HepG2 (cell line): Measurements from ENCODE around the gene KCTD16. TPM values are rescaled to one million over a fixed set of nuclear protein-coding genes. Genes with fewer than 3 reads are reported as not detected.

Experiments used
- ATAC-seq: fragments of 200-7000 bp; cut with Tn5 transposase; 3 replicates; pipeline ENCODE4 v1.9.1; 2020; ENCODE audit warnings: mild to moderate bottlenecking, moderate library complexity
- BruUV-seq: library from RNA; stranded (reverse); fragments of 400-500 nt; replicated peaks from 2 replicates; lab custom pipeline; 2021; lab: Mats Ljungman, UMichigan
- CTCF ChIA-PET: fragments of 300-600 bp; formaldehyde crosslinking; extraction: SDS; loops from one replicate; lab custom pipeline; 2021; ENCODE audit warnings: low total read pairs, inconsistent platforms, low intra/inter-chr PET ratio; lab: Yijun Ruan, JAX
- POLR2A ChIA-PET: fragments of 350-600 bp; sonication (Branson Sonifier 250); formaldehyde crosslinking; loops from one replicate; lab custom pipeline; 2020; ENCODE audit warnings: antibody characterized with exemption, inconsistent platforms; lab: Yijun Ruan, JAX
- DNase-seq: peaks from one replicate; pipeline ENCODE4 v3.0.0-alpha.2; 2015; ENCODE audit warnings: low spot score
- FAIRE-seq: peaks from 3 replicates; lab custom pipeline; 2011; peaks lifted over from hg19 to GRCh38; lab: Jason Lieb, UNC
- H2AFZ ChIP-seq: one replicate; pipeline ENCODE4 v1.6.1; 2011; ENCODE audit warnings: low read length, inconsistent platforms
- H3K27ac ChIP-seq: fragments of 300-600 bp; 3 replicates; pipeline ENCODE4 v1.8.0; 2011; ENCODE audit warnings: mixed run types, mild to moderate bottlenecking, mixed read lengths, low read length, inconsistent platforms; ENCODE audit not compliant: insufficient read depth; ENCODE audit errors: extremely low read length
- H3K27me3 ChIP-seq, 2 experiments: fragments of 200-600 bp in 1 of 2; 2 replicates in 1 of 2; 3 replicates in 1 of 2; pipeline versions ENCODE4 v1.6.0 to v1.8.0; 2011; ENCODE audit warnings: low read length in 2 of 2, mild to moderate bottlenecking in 2 of 2, moderate library complexity in 2 of 2, inconsistent platforms in 1 of 2; ENCODE audit not compliant: insufficient read depth in 2 of 2, control insufficient read depth in 1 of 2
- H3K36me3 ChIP-seq, 2 experiments: fragments of 200-600 bp in 1 of 2; replicated peaks in 1 of 2; 2 replicates in 1 of 2; 3 replicates in 1 of 2; pipeline versions ENCODE4 v1.5.1 to v1.8.0; 2011; ENCODE audit warnings: low read length in 2 of 2, inconsistent platforms in 1 of 2; ENCODE audit not compliant: insufficient read depth in 2 of 2, control insufficient read depth in 1 of 2
- H3K4me1 ChIP-seq: 2 replicates; pipeline ENCODE4 v1.5.1; 2012; ENCODE audit warnings: low read length, inconsistent platforms; ENCODE audit not compliant: insufficient read depth
- H3K4me2 ChIP-seq: 2 replicates; pipeline ENCODE4 v1.6.0; 2011; ENCODE audit warnings: low read depth, low read length, inconsistent platforms
- H3K4me3 ChIP-seq, 3 experiments: fragments of 200-600 bp in 1 of 3; sonication (generic), shearing (Covaris generic) in 1 of 3; replicated peaks in 1 of 3; 2 replicates each; pipeline ENCODE4 v1.5.1; 2011 to 2016; ENCODE audit warnings: low read length in 3 of 3, inconsistent platforms in 2 of 3, low read depth in 2 of 3, mild to moderate bottlenecking in 2 of 3, control low read depth in 1 of 3, mixed read lengths in 1 of 3; ENCODE audit not compliant: insufficient read depth in 1 of 3
- H3K79me2 ChIP-seq: one replicate; pipeline ENCODE4 v1.6.1; 2011; ENCODE audit warnings: low read length, inconsistent platforms; ENCODE audit not compliant: insufficient read depth
- H3K9ac ChIP-seq: 2 replicates; pipeline ENCODE4 v1.6.0; 2011; ENCODE audit warnings: mild to moderate bottlenecking, low read depth, low read length, inconsistent platforms; ENCODE audit not compliant: insufficient read depth
- H3K9me3 ChIP-seq: 2 replicates; pipeline ENCODE4 v1.5.1; 2012; ENCODE audit warnings: mild to moderate bottlenecking, low read length
- H4K20me1 ChIP-seq: 2 replicates; pipeline ENCODE4 v1.6.0; 2011; ENCODE audit warnings: inconsistent platforms, mild to moderate bottlenecking, low read length, moderate library complexity; ENCODE audit not compliant: insufficient read depth
- CREB3 ChIP-seq: sonication (generic); formaldehyde crosslinking; IDR thresholded peaks from 2 replicates; pipeline ENCODE4 v1.5.0; 2020; ENCODE audit warnings: missing genetic modification reagents
- FLYWCH1 ChIP-seq: sonication (generic); formaldehyde crosslinking; IDR thresholded peaks from 2 replicates; pipeline ENCODE4 v1.8.1; 2023; ENCODE audit warnings: mild to moderate bottlenecking, missing genetic modification reagents
- KDM1A ChIP-seq: IDR thresholded peaks from 2 replicates; pipeline ENCODE4 v1.6.1; 2016; ENCODE audit warnings: missing compliant biosample characterization
- KLF15 ChIP-seq: sonication (generic); formaldehyde crosslinking; IDR thresholded peaks from 2 replicates; pipeline ENCODE4 v1.8.1; 2023; ENCODE audit warnings: borderline replicate concordance, mild to moderate bottlenecking, inconsistent platforms, missing genetic modification reagents, mixed read lengths
- MIXL1 ChIP-seq: IDR thresholded peaks from 2 replicates; pipeline ENCODE4 v1.6.1; 2016
- MXI1 ChIP-seq: IDR thresholded peaks from 3 replicates; pipeline ENCODE4 v1.6.1; 2012; ENCODE audit warnings: low read depth, low read length, inconsistent platforms, borderline replicate concordance
- RAD51 ChIP-seq: fragments of 450-650 bp; IDR thresholded peaks from 2 replicates; pipeline ENCODE4 v1.6.1; 2016; ENCODE audit warnings: borderline replicate concordance
- SYNCRIP ChIP-seq: fragments of 200-400 bp; formaldehyde crosslinking; IDR thresholded peaks from 2 replicates; pipeline ENCODE4 v1.6.1; 2018; ENCODE audit warnings: mild to moderate bottlenecking, low read depth, low read length; ENCODE audit not compliant: insufficient read depth
- ZKSCAN5 ChIP-seq: sonication (generic); formaldehyde crosslinking; IDR thresholded peaks from 2 replicates; pipeline ENCODE4 v1.5.1; 2020; ENCODE audit warnings: mild to moderate bottlenecking, missing genetic modification reagents
- ZNF143 ChIP-seq: sonication (generic); formaldehyde crosslinking; IDR thresholded peaks from 2 replicates; pipeline ENCODE4 v1.4.0; 2020; ENCODE audit warnings: missing genetic modification reagents
- ZNF367 ChIP-seq: sonication (generic); formaldehyde crosslinking; IDR thresholded peaks from 2 replicates; pipeline ENCODE4 v1.4.0; 2020; ENCODE audit warnings: missing genetic modification reagents, borderline replicate concordance
- ZNF607 ChIP-seq: sonication (generic); formaldehyde crosslinking; IDR thresholded peaks from 2 replicates; pipeline ENCODE4 v1.5.1; 2020; ENCODE audit warnings: missing genetic modification reagents, mild to moderate bottlenecking, borderline replicate concordance
- ZNF816 ChIP-seq: sonication (generic); formaldehyde crosslinking; IDR thresholded peaks from 2 replicates; pipeline ENCODE4 v1.8.0; 2022; ENCODE audit warnings: missing genetic modification reagents, mild to moderate bottlenecking, borderline replicate concordance
- WGBS: methylation state at CpG from one replicate; pipeline ENCODE4 v1.1.6; 2017; ENCODE audit warnings: low lambda C conversion rate; 5-methylcytosine and 5-hydroxymethylcytosine counted together
- in situ Hi-C: cut with HindIII; loops from 2 replicates; pipeline ENCODE4 v1.10.0; 2017; ENCODE audit warnings: low pct_unique_long_range_greater_than_20kb; ENCODE audit not compliant: extremely low pct_ligation_motif_present
- intact Hi-C: fragments of 100-400 bp; cut with micrococcal nuclease; formaldehyde crosslinking; loops from one replicate; pipeline ENCODE4 v1.10.0; 2022; ENCODE audit not compliant: unreplicated experiment
- polyA plus RNA-seq, 8 experiments: library from polyadenylated mRNA; depleted of rRNA in 3 of 8; stranded (reverse) in 7 of 8; unstranded in 1 of 8; fragments of >200 nt; fragmentation: Illumina TruSeq in 4 of 8; extraction: Trizol in 4 of 8; gene quantifications; 2 replicates each; pipeline versions ENCODE4 v1.2.1 to v1.2.3, GENCODE V29; 2011 to 2016; ENCODE audit warnings: low read depth in 4 of 8, missing spikeins in 1 of 8, mixed read lengths in 1 of 8; ENCODE audit not compliant: insufficient read depth in 1 of 8
- total RNA-seq, 5 experiments: library from RNA; depleted of rRNA; stranded (reverse); fragments of >200 nt; fragmentation: Illumina TruSeq; extraction: Trizol; gene quantifications; 2 replicates each; pipeline ENCODE4 v1.2.3, GENCODE V29; 2016; ENCODE audit warnings: low read depth in 1 of 5

Gene KCTD16
- total and polyA plus RNA-seq, 2 of the 13 experiments (the other 11 are each of a cell fraction or from before 2014, with no cell fraction given) = 0.02 to 0.09 TPM

DNA sequence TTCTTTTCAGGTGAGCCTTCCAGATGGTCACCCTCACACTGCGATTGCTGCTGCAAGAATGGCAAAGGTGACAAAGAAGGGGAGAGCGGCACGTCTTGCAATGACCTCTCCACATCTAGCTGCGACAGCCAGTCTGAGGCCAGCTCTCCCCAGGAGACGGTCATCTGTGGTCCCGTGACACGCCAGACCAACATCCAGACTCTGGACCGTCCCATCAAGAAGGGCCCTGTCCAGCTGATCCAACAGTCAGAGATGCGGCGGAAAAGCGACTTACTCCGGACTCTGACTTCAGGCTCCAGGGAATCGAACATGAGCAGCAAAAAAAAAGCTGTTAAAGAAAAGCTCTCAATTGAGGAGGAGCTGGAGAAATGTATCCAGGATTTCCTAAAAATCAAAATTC lies 303.0 kb downstream of the KCTD16 start:
- intact Hi-C loops = no loop called here
- Histone ChIP-seq H3K27me3 (no peaks in the 10 kb centered on the region), H3K4me1 (no peaks in the 10 kb centered on the region), H3K36me3 (no peaks in the 10 kb centered on the region), H3K4me3 (no peak overlapping the region), H3K9me3 (no peaks in the 10 kb centered on the region), H2AFZ (no peak overlapping the region), H3K27ac (no peak overlapping the region), H4K20me1 (no peaks in the 10 kb centered on the region), H3K4me2 (no peak overlapping the region), H3K79me2 (no peaks in the 10 kb centered on the region), H3K9ac (no peak overlapping the region)
- in situ Hi-C loops = no loop called here
- POLR2A ChIA-PET = no interaction called here
- CTCF ChIA-PET = no interaction called here
- no peak for TF ChIP-seq ZNF607
- no peak for TF ChIP-seq ZNF816 (CRISPR knock-in tag)
- TF ChIP-seq ZNF367 = no peak
- no peak for TF ChIP-seq CREB3 (CRISPR knock-in tag)
- TF ChIP-seq KDM1A (CRISPR knock-in tag) = no peak
- TF ChIP-seq KLF15 (CRISPR knock-in tag) = no peak
- TF ChIP-seq RAD51 = no peak
- no peak for TF ChIP-seq MIXL1 (CRISPR knock-in tag)
- no peak for TF ChIP-seq MXI1
- TF ChIP-seq ZKSCAN5 (CRISPR knock-in tag) = no peak
- TF ChIP-seq FLYWCH1 = no peak
- WGBS = 43% methylated on average over 9 of the region's 13 CpGs
- BruUV-seq = no TSS peak
- FAIRE-seq (no peak), DNase-seq (no peak), ATAC-seq (no peak)

DNA sequence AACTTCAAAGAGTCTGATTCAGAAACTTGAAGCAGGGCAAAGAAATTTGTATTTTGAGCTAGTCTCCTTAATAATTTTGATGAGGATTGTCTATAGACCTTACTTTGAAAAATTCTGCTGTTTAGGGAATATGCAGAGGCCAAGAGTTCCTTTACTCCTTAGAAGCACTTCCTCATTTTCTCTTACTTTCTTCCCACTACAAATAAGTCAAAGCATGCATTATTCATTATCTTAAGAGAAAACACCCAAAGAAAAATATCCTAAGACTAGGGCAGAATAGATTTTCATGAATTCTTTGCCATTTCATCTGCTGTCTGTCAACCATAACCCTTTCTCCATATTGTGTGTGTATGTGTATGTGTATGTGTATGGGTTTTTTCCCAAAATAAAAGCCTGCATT lies 307.9 kb downstream of the KCTD16 start:
- Histone ChIP-seq H3K4me1 (no peaks in the 10 kb centered on the region), H3K9me3 (no peaks in the 10 kb centered on the region), H3K27ac (no peak overlapping the region), H3K36me3 (no peaks in the 10 kb centered on the region), H3K4me3 (no peak overlapping the region), H3K9ac (no peak overlapping the region), H3K79me2 (no peaks in the 10 kb centered on the region), H3K27me3 (no peaks in the 10 kb centered on the region), H3K4me2 (no peak overlapping the region), H2AFZ (no peak overlapping the region), H4K20me1 (no peaks in the 10 kb centered on the region)
- FAIRE-seq (no peak), DNase-seq (no peak), ATAC-seq (no peak)
- ChIA-PET CTCF (no interaction called here), POLR2A (no interaction called here)
- TF ChIP-seq SYNCRIP (no peak), ZNF143 (CRISPR knock-in tag) (no peak)
- BruUV-seq = no TSS peak
- in situ Hi-C loops = no loop called here
- intact Hi-C loops = no loop called here
